Mucosa of descending colon (tissue), 3 donors: Measurements from ENCODE around the gene SYTL3. TPM values are rescaled to one million over a fixed set of nuclear protein-coding genes. Genes with fewer than 3 reads are reported as not detected.
A peak's percentile ranks its signal among the peaks of the same experiment; 100 is the strongest.

ENCODE experiments used
- ATAC-seq: fragments of 200-7000 bp; cut with Tn5 transposase; one replicate; pipeline ENCODE4 v1.9.1; 2020; ENCODE audit warnings: mild to moderate bottlenecking, moderate library complexity
- DNase-seq, 3 donors: peaks; one replicate each; pipeline ENCODE4 v3.0.0-alpha.2; 2020
- H3K36me3 ChIP-seq: fragments of 200-600 bp; one replicate; pipeline ENCODE4 v1.8.0; 2021; ENCODE audit warnings: low read depth, mild to moderate bottlenecking
- H3K4me1 ChIP-seq: fragments of 200-600 bp; one replicate; pipeline ENCODE4 v1.8.0; 2021; ENCODE audit warnings: low read depth, mild to moderate bottlenecking
- H3K4me3 ChIP-seq: fragments of 200-600 bp; one replicate; pipeline ENCODE4 v1.8.0; 2021; ENCODE audit warnings: mild to moderate bottlenecking
- H3K9me3 ChIP-seq: fragments of 200-600 bp; one replicate; pipeline ENCODE4 v1.8.0; 2021; ENCODE audit warnings: mild to moderate bottlenecking
- intact Hi-C, 2 donors: fragments of 100-400 bp; cut with DNase I in 1 of 2; cut with micrococcal nuclease in 1 of 2; formaldehyde crosslinking; loops; one replicate each; pipeline versions ENCODE4 v1.11.0 to v1.11.1; 2022; cut with DNase I, micrococcal nuclease
- total RNA-seq, 3 donors: library from RNA; stranded (reverse); fragmentation: NEBNext Ultra II Directional in 2 of 3; extraction: Animal tissue kit (Norgen Biotek cat#: 25700) in 2 of 3; gene quantifications; one replicate each; pipeline versions ENCODE4 v1.2.1 to v1.2.4, GENCODE V29; 2021 to 2023
- TF ChIP-seq, protein P1 (sequence below): fragments of 200-600 bp; IDR thresholded peaks from one replicate; pipeline ENCODE4 v1.8.0; 2022; ENCODE audit warnings: antibody characterized with exemption, mild to moderate bottlenecking
- donor health status: DM: no; HTN: no; CAD: no; lungs with moderate emphysema.
- donor health status: DM: no; HTN: no; CAD: no.
- donor health status: DM: no; HTN: yes; CAD: no.

Gene SYTL3
- total RNA-seq, 3 donors from 2014 or later, result 2.8 to 4.7 (median 4.4) TPM

DNA sequence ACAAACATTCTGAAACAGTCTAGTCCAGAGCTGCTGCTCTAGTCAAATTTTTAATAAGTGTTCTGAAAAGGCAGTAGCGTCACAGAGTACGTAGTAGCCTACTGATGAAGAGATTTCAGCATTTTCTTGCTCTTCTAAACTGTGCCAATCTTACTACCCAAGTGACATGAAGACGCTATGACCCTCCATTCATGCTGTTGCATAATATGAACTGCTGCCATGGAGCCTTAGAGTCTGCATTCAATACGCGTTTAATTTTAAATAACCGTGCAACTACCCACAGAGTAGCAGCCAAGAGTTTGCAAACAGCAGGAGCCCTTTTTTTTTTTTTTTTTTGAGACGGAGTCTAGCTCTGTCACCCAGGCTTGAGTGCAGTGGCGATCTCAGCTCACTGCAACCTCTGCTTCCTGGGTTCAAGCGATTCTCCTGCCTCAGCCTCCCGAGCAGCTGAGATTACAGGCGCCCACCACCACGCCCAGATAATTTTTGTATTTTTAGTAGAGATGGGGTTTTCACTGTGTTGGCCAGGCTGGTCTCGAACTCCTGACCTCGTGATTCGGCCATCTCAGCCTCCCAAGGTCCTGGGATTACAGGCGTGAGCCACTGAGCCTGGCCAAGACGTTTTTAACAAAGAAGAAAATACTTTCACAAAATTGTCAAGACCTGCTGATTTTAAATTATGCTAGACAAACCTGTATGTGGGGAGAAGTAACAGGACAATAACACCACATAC is 125.0 kb downstream of the SYTL3 start:
- no peaks in the 10 kb centered on the region for H3K9me3 ChIP-seq
- peaks cover 37% of the 10 kb centered on the region for H3K4me1 ChIP-seq
- peak in 1 of 3 donors; percentile 17 for DNase-seq
- H3K36me3 ChIP-seq, result peaks cover 12% of the 10 kb centered on the region
- no peak for ATAC-seq
- TF ChIP-seq, protein P1, sequence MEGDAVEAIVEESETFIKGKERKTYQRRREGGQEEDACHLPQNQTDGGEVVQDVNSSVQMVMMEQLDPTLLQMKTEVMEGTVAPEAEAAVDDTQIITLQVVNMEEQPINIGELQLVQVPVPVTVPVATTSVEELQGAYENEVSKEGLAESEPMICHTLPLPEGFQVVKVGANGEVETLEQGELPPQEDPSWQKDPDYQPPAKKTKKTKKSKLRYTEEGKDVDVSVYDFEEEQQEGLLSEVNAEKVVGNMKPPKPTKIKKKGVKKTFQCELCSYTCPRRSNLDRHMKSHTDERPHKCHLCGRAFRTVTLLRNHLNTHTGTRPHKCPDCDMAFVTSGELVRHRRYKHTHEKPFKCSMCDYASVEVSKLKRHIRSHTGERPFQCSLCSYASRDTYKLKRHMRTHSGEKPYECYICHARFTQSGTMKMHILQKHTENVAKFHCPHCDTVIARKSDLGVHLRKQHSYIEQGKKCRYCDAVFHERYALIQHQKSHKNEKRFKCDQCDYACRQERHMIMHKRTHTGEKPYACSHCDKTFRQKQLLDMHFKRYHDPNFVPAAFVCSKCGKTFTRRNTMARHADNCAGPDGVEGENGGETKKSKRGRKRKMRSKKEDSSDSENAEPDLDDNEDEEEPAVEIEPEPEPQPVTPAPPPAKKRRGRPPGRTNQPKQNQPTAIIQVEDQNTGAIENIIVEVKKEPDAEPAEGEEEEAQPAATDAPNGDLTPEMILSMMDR, result no peak
- H3K4me3 ChIP-seq, result no peak overlapping the region
- intact Hi-C loops, result no loop called here

DNA sequence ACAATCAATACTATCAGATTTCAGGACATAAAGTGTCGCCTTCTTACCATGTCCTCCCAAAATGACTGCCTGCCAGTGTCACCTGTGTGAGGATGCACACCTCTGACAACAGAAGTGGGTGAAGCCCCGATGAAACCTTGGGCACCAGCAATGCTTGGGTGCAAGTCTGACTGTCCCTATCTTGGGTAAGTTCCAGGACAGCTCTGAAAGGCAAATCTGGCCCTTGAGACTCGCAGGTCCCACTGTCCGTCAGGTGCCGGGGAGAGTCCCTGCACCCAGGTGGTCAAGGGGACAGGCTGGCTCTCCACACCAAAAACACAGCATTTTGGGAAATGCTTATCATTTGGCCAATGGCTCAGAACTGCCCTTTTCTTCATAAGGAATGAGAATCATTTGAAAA is 126.0 kb downstream of the SYTL3 start:
- H3K9me3 ChIP-seq, result no peaks in the 10 kb centered on the region
- peaks cover 4% of the 10 kb centered on the region for H3K36me3 ChIP-seq
- ATAC-seq, result no peak
- TF ChIP-seq, protein P1, result no peak
- peaks cover 37% of the 10 kb centered on the region for H3K4me1 ChIP-seq
- intact Hi-C loops, result no loop called here
- DNase-seq, result peak in 1 of 3 donors; percentile 10
- H3K4me3 ChIP-seq, result no peak overlapping the region

DNA sequence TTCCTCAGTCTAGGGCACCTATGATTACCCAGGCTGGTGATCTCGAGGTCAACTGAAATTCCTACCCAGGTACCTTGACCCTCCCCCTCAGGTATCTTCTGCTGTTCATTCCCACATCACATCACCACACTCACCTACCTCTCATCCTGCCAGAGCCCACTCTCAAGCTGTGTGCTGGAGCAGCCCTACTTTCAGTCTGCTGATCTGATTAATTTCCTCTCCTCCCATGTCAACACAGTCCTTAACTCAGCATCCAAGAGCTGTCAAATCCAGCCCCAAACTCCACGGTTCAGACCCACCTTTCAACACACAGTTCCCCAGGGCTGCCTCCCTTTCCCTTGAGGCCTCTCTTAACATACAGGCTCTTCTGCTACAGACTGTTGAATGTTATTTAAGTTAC is 126.9 kb downstream of the SYTL3 start:
- Histone ChIP-seq H3K36me3 (peaks cover 4% of the 10 kb centered on the region), H3K4me3 (no peak overlapping the region), H3K9me3 (no peaks in the 10 kb centered on the region), H3K4me1 (peaks cover 41% of the 10 kb centered on the region)
- TF ChIP-seq, protein P1, result no peak
- DNase-seq (peak in 1 of 3 donors; percentile 6), ATAC-seq (no peak)
- intact Hi-C loops, result no loop called here

DNA sequence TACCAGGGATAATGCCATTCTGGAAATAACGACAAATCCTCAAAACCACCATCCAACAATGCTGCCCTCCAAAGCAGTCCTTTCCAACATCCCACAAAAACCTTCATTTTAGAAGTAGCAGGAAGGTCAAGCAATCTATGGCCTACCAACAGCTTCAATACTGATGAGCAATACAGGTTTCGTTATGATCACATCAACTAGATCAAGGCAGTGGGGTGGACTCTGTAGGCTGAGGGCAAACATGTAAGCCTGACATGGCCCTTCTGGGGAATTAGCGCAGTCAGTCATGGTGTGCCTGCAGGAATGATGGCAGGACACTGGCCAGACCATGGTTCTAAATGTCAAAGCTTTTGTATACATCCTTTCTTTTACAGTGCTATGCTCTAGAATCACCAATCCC is 127.7 kb downstream of the SYTL3 start:
- peak in 1 of 3 donors; percentile 12 for DNase-seq
- ATAC-seq, result no peak
- peaks cover 5% of the 10 kb centered on the region for H3K36me3 ChIP-seq
- TF ChIP-seq, protein P1, result no peak
- H3K4me3 ChIP-seq, result no peak overlapping the region
- peaks cover 37% of the 10 kb centered on the region for H3K4me1 ChIP-seq
- H3K9me3 ChIP-seq, result no peaks in the 10 kb centered on the region
- intact Hi-C loops, result no loop called here

DNA sequence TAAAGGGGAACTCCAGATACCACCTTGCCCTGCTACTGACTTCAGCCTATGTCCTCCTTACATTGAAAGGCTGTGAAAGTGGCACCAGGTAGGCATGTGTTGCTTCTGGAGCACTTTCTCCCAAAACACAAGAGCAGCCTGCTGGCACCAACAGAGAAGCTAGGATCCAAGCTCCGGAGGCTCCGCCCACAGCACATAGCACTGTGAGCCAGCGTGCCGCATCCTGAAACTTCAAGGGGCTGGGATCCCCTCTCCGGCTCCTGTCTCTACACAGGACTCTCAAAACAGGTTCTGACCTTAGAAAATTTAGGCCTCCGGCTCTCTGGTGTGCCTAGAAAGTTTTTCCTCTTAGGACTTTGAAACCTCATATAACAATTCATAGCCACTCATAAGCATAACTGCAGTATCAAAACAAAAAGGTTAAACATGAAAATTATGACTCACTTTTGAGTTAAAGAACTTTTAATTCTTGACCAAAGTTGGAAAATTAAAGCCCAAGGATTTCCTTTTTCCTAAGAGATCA is 128.2 kb downstream of the SYTL3 start:
- no peaks in the 10 kb centered on the region for H3K9me3 ChIP-seq
- ATAC-seq (peak; percentile 3), DNase-seq (peak in 2 of 3 donors; percentile 54 to 61)
- H3K4me3 ChIP-seq, result no peak overlapping the region
- TF ChIP-seq, protein P1, result no peak
- intact Hi-C loops, result no loop called here
- H3K4me1 ChIP-seq, result peaks cover 31% of the 10 kb centered on the region
- peaks cover 11% of the 10 kb centered on the region for H3K36me3 ChIP-seq
